Inferior parietal cortex (tissue), 1 donor: ENCODE measurements around the gene NUP93.
"Not testable (repeated sequence)": the region's sequence is repeated elsewhere in the genome, so short reads cannot be mapped to it uniquely, and the experiment has no call there.

Source experiments
- DNase-seq: peaks from one replicate; pipeline ENCODE4 v3.0.0-alpha.2; 2016; ENCODE audit errors: extremely low spot score

Gene NUP93

DNA sequence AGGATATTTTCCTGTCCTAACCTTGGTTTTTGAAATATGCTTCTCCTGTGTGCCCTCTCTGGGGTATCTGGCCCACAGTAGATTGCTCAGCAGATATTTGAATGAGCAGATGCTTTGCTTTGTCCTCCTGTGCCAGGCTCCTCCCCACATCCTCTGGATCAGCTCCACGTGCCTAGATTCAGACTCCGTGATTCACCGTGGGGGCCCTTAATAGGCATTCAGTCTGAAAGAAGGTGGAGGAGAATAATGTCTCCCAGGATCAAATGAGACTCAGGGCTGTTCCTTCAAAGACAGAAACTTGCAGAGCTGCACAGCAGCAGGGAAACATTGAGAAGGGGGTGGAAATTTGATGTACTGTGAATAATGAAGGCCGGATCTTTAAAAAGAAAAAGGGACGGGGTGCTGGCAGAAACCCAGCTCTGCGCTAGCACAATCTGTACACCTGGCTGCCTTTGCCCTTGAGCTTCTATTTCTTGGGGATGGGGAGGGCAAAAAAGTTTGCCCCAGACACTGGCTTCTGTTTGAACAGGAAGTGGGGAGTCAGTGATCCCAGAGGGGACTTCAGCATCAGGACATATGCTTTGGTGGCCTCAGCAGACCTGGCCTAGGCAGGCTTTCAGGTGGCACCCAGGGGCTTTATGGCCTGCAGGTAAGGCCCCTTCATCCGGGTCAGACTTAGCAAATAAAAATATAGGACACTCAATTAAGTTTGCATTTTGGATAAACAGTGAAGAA, 119.2 kb downstream of the NUP93 start:
- no peak for DNase-seq

DNA sequence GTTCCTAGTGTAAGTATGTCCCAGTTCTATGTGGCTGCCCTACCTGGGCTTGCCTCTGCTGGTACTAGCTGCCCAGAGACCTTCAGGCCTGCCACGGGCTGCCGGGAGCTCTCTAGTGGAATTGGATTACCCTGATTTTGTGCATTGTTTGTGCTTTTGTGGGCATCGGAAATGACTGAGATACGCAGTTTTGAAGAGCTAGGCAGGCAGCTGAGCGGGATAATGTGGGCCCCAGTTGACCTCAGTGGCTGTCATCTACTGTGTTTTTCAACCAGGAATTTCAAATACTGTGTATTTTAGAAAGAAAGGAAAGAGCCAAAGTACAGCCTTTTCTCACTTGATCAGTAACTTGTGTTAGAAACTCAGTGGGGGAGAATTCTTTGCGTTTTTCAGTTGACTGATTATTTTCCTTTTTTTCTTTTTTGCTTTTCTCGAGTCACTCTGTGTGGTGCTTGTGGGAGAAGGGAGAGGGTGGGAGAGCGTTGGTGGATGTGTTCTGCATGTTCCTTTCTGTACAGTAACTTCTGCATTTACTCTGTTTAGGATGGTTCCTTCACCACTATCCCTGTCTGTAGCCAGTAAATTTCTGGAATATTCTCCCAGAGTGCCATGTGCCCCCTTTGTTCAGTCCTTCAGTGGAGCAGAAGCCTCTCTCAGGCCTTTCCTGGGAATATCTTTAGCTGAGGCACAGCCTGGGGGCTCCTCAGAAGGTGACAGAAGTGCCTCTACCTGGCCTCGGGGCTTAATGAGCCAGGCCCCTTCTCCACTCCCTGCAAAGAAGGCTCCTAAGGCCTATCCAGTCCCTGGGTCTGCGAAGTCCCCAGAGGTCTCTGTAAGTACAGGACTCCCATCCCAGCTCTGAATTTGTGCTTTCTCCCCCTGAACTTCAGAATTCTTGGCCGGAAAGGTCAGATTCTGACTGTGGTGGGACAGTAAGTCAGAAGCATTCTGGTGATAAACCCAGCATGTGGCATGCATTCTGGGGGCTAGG, 120.1 kb downstream of the NUP93 start:
- DNase-seq, result no peak

DNA sequence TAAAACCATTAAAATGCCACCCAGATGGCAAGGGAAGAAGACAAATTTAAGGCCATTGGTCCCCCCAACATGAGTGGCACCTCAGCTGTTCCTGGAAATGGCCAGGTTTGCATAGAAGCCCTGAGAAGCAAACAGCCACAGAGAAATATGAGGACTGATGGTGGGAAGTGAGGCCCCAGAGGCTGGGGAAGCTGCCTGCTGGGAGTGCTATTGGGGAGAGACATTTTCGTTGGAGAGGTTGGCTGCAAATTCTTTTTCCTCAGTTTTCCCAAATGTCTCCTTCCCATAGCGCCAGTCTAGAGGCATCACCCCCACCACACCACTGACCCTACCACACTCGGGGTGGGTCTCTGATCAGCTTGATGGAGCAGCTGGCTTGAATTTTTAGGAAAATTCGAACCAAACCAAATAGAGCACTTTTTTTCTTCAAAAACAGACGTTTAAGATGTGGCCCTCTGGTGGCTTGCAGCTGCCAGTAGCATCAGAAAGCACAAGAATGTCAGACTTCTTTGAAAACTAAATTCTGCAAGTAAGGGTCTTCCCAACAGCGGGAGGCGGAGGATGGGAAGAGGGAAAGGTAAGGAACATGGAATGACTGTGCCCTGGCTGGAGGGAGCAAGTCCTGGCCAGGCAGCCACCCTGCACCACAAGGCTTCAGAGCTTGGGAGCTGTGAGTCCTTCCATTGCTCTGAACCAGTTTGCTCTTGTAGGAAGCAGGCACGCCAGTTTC, 121.9 kb downstream of the NUP93 start:
- DNase-seq, result no peak

DNA sequence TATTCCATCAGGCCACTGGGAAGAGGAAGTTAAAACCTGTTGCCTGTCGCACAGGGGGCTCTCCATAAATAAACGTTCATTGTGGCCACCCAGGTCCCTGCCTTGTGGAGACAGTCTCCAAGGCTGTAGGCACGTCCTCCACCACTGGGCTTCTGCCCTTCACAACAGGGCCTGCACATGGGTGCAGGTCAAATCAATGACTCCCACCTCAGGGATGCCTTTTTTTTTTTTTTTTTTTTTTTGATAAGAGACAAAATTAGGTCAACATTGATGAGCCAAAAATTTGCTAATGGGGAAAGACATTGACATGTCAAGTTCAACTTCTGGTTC, 122.4 kb downstream of the NUP93 start:
- DNase-seq, result no peak

DNA sequence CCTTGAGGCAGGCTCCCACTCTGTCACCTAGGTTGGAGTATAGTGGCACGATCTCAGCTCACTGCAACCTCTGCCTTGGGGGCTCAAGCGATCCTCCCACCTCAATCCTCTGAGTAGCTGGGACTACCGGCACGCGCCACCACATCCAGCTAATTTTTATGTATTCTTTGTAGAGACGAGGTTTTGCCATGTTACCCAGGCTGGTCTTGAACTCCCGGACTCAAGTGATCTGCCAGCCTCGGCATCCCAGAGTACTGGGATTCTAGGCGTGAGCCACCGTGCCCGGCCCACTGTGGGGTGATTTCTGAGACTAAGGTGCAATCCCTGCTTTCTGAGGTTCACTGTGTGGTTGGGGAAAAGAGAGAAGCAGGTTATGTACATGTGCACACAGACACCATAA, 123.0 kb downstream of the NUP93 start:
- DNase-seq, result no peak

DNA sequence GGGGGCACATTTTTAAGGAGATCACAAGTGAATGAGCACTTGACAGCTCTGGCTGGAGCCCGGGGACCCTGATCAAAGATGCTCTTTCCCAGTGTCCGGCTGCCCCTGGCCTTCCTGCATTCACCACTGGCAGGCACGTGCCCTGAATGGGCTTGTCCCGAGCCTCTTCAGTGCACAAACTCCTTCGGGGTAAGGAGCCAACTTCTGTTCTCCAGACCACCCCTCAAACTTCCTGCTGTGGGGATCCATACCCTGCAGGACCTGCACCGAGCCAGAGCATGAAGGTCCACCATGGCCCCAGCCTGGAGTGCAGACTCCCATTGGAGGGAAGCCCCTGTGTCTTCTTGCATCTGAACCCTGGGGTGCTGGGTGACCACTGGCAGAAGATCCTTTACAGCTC, 125.3 kb downstream of the NUP93 start:
- no peak for DNase-seq

DNA sequence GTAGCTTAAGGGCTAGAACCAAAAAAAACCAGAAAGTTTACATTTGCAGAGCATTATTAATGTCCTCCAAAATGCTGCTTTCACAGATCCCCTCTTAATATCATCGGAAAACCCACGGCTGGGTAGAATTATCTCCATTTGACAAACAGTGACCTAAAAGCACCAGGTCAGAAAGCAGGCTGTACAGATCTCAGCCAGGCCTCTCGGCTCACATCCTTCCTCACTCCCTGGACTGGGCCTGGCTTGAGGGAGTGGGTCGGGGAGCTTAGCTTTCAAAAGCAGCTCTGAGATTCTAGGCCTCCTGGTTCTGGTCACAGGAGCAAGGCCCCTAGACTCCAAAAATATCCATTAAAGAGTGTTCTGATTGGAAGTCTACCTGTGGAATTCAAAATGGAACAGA, 126.0 kb downstream of the NUP93 start:
- no peak for DNase-seq

DNA sequence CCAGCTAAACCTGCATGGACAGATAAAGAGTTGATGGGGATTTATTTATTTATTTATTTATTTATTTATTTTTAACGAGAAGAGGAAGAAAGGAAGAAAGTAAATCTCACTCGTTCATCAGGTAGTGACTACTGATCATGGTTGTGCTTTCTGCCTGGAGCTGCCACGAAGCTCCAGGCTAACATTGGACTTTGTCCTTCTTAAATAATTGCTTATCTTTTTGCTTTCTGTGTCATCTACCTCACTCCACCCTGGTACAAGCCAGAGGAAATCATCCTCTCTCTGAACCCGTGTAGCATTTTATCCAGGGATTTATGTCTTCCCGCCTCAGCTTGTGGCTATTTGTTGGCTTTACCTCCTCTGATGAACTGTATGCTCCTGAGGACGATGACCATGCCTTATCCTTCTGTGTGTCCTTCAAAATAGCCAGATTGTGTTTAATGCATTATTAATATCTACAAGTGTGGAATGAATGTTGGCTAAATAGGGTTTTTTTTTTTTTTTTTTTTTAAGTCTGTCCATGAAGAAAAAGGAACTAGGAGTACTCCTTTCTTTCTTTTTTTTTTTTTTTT, 127.0 kb downstream of the NUP93 start:
- DNase-seq, result no peak

DNA sequence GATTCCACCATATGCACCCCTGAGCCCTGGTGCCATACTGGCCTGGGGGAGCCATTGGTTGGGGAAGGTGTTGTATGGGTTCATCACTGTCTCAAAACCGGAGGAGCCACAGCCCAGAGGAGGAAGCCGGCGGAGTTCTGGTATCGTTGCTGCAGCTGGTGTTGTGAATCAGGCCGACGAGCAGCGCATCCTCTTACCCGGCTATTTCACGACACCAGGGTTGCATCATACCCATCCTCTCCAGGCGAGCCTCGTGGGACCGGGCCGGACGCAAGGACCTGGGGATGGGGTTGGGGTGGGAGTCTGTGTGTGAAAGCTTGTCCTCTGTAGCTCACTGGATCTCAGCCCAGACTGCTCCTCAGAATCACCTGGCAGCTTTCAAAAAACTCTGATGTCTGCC, 128.4 kb downstream of the NUP93 start:
- no peak for DNase-seq

DNA sequence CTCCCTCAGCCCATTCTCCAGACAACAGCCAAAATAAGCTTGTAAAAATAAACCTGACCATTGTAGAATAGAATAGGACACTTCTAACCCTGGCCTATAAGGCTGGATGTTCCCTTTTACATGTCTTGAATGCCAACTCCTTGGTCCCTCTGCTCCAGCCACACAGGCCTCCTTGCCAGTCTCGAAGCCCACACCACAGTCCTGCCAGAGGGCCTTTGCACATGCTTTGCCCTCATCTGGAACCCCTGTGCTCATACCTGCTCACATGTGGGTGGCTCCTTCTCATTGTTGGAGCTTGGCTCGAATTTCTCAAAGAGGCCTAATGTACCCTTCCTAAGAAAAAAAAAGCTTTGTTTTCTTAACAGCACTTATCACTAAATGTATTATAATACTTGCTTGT, 129.7 kb downstream of the NUP93 start:
- no peak for DNase-seq

DNA sequence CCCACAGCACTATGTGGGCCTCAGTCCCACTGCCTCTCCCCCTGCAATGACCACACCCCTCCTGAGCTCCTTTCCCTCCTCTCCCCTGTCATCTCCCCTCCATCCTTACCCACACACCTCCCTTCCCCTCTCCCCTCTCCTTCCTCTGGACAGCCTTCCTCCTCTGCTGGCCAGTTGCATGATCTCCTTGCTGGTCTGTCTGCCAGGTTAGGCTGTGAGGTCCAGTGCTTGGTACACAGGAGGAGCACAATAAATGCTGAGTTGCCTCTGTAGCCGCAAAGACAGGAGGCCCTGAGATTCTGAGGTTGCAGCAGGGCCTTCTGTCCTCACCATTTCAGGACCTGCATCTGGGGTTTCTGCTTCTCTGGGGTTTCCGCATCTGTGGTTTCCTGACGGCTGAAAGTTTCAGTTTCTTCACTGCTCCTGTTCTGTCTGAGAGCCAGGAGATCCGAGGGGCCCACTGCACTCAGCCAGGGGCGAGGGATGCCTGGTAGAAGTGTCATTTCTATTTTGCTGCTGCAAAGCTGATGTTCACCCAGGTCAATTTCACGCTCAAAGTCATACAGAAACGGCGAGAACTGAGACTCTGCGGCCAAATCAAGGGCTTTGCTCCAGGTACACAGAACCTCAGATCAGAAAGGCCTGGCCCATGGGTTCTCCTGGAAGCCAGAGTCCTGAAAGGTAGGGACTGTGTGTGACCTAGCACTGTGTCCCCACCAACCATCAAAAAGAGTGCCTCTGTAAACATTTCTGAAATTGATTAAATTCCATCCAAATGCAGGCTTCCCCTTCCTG, 130.5 kb downstream of the NUP93 start:
- DNase-seq, result no peak

DNA sequence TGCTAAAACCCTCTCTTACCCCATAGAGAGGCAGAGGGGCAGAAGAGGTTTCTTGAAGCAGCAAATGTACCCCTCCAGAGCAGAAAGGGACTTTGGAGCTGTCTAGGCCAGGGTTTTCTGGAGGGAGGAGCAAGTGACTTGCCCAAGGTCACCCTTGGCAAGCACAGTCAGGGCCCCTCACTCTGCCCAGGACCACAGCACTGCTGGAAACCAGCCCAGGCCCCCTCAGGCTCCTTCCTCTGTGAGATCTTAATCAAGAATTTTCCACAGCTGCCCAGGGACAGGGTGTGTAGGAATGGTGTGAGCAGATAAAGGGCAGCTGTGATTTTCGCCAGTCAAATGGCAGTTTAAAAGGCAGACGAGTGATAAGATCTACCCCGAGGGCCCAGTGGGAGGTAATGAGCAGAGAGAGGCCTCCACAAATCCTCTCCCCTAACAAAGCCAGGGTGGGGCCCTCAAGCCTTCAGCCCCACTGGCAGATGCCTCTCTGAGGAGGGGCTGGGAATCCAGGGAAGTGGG, 131.2 kb downstream of the NUP93 start:
- DNase-seq, result no peak

DNA sequence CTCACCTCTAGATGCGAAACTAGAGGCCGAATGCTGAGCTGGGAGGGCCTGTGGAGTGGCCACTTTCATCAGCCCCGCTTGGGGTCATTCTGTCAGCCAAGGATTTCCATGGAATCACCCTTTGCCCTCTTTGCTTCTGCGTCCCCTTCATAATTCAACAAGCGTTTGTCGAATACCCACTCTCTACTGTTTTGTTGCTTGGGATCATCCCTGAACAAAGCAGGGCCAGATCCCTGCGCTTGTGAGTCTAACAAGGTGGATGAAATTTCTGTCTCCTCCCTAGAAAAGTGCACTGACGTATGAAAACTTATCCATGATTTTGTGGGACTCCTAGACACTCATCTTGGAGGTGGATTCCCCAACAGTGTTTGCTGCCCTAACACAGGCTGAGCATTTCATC, 131.8 kb downstream of the NUP93 start:
- DNase-seq, result no peak

DNA sequence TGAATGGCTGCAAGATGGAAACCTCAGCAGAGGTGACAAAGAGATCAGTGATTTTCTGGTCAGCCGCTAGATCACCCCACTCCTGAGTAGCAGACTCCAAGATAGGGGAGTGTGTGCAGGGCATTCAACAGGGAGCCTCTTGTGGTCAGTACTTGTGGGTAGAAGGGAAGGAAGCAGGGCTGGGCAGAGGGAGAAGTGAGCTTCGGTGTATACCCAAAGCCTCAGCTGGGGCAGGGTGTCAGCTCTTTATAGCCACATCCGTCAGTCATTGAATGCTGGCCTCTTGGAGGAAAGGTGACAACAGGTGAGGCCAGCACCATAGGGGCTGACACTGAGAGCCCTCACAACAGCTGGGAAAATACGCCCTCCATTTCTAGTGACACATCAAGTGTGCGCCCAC, 132.8 kb downstream of the NUP93 start:
- DNase-seq, result no peak

DNA sequence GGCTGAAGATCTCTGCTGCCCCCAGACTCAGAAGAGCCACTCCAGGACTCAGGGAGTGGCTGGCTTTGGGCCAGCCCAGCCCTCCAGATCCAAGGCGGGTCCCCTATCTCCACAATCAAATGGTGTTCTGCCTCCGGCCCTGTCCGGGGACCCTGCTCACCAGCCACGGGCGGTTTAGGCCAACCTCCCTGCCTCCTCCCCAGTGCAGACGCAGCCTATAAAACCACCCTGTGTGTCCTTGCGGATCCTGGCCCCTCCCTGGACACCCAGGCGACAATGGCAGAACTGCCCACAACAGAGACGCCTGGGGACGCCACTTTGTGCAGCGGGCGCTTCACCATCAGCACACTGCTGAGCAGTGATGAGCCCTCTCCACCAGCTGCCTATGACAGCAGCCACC, 135.0 kb downstream of the NUP93 start, which contains the start of gene SLC12A3:
SLC12A3 (plus strand) TSS at position 248 of the 400 bp plus-strand sequence; CDS start at position 277, 29 bp downstream.
- no peak for DNase-seq

DNA sequence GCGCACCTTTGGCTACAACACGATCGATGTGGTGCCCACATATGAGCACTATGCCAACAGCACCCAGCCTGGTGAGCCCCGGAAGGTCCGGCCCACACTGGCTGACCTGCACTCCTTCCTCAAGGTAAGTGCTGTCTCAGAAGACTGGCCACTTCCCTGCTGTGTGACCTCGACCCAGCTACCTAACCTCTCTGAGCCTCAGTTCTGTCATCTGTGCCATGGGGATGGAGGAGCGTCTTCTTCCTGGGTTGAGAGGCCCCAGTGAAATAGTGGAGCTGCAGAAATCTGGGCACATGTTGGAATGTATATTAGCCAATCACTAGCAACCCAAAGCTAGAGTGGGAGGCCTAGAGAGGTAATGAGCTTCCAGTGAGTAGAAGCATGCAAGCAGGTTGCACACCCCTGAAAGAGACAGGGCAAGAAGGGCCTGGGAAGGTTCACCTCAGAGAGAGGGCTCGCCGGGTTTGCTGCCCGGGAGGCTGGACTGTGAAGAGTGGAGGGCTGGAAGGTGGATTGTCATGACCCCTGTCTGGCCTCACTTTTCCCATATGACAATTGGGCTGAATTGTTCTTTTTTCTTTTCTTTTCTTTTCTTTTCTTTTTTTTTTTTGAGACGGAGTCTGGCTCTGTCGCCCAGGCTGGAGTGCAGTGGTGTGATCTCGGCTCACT, 135.6 kb downstream of the NUP93 start:
- no peak for DNase-seq

DNA sequence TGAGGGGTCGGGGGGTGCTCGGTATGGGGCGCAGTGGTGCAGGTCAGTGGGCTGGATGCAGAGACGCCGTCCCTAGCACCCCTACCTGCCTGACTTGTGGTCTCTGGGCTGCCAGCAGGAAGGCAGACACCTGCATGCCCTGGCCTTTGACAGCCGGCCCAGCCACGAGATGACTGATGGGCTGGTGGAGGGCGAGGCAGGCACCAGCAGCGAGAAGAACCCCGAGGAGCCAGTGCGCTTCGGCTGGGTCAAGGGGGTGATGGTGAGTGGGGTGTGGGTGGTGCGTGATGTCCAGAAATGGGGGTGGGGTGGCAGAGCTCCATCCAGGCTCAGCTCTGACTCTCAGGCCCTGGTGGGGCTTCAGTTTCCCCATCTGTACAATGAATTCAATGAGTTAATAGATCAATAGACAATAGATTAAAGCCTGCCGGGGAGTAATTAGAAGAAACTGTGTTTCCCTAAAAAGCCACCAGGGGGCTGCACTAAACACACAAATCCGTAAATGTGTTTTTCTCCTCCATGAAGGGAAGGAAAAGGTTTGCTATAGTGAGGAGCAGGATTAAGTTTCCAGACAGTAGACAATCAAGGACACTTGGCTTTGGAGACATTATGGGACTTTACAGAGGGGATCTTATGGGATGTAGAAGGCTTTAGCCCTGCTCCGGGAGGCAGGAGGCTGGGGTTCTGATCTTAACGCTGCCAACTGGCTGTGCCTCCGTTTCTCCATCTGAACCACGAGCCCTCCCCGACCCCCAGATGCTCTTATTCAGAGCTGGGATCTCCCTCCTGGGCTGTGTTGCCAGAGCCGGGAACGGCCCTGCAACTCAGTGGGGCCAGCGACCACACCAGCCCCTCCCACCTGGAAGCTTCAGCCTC, 137.3 kb downstream of the NUP93 start:
- peak; percentile 79 for DNase-seq

DNA sequence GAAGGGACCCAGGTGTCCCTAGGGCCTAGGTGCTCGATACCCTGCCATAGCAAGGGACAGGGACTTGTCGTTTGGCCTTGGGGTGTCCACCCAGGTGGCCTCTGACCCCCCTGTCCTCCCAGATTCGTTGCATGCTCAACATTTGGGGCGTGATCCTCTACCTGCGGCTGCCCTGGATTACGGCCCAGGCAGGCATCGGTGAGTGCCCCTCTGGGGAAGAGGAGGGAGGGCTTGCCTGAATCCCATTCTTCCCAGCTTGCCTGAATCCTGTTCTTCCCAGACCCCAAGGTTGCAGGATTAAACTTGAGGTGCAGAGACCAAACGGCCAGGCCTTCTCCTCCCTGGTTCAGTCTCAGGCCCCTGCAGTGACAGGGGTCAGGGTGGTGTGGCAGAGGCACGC, 138.2 kb downstream of the NUP93 start:
- no peak for DNase-seq

DNA sequence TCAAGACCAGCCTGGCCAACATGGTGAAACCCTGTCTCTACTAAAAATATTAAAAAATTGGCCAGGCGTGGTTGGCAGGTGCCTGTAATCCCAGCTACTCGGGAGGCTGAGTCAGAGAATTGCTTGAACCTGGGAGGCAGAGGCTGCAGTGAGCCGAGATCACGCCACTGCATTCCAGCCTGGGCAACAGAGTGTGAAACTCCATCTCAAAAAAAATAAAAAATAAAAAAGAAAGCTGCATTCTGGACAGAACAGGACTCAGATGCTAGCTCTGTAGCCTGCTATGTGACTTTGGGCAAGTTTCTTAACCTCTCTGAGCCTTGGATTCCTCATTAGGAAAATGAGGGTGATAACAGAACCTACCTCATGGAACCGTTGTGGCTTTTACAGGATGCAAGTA, 138.8 kb downstream of the NUP93 start:
- DNase-seq, result not testable (repeated sequence)
